Measurements from ENCODE around the gene CREB3L1.
A peak's percentile ranks its signal among the peaks of the same experiment; 100 is the strongest.

The CREB3L1 gene

DNA sequence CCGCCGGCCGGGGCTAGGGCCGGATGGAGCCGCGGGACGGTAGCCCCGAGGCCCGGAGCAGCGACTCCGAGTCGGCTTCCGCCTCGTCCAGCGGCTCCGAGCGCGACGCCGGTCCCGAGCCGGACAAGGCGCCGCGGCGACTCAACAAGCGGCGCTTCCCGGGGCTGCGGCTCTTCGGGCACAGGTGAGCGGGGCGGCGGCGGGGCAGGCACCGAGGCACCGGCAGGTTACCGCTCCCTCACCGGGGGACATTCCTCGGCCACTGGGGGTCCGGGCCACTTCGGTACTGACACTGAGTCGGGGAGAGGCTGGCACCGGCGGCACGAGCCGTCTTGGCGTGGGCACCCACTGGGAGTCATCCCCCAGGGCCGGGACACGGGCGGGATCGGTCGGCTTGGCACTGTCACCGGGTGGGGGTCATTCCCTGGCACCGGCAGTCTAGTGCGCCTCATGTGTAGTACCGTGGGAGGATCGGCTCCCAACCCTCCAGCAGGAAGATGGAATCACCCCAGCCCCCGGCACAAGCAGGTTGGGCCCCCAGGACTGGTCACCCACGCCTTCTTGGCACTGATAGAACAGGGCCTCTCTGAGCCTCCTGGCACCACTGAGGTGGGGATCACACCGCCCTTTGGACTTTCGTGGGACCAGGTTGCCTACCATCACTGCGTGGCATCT, 70.3 kb downstream of the CREB3L1 start:
- DNase-seq = no peak

DNA sequence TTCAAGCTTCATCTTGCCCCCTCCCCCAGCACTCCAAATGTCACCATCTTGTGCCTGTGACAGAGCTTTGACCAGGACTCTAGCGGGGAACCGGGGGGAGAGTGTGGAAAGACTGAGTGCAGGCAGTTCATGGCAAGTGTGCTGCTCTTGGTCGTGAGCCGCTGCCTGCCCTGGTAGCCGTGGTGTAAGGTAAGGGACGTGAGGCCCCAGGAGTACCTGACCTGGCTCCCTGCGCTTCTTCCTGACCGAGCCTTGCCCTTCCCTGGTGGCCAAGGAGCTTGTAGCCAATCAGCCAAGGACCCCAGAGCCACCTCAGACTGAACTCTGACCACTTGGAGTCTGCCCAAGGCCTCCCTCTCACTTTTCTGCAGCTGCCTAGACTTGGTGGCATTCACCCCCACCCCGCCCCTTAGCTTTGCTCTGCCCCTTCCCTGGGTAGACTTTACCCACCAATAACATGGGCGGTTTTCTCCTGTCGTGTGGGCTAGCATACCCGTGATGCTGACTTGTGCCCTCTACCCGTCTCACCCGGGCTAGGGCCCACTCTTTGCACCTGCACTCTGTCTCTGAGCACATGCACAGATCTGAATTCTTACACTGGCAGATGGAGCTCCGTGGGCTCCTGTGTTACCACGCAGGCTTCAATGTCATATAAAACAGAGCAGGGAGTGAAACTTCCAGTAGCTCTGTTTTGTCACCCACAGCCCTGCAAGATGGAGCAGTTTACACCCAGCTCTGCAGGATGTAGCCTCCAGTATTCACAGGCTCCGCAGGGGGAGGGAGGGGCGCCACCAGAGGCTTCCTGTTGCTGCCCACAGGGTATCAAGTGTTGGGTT, 71.3 kb downstream of the CREB3L1 start:
- DNase-seq = no peak

DNA sequence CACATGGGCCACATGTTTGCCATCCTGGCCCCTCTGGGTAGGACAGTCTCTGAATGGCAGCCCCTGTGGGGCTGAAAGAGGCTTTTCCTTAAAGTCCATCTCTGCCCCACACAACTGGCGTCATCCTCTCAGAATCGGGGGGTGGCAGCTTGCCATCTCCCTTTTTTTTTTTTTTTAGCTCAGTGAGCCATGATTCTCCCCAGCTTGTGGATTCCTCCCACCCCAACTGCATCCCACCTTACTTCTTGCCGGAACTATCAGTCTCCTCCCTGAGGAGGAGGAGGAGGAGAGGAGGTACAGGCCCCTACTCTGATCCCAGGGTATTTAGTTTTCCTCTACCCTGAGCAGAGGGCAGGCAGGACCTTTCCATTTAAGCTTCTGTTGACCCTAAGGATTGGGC, 73.2 kb downstream of the CREB3L1 start:
- no peak for DNase-seq

DNA sequence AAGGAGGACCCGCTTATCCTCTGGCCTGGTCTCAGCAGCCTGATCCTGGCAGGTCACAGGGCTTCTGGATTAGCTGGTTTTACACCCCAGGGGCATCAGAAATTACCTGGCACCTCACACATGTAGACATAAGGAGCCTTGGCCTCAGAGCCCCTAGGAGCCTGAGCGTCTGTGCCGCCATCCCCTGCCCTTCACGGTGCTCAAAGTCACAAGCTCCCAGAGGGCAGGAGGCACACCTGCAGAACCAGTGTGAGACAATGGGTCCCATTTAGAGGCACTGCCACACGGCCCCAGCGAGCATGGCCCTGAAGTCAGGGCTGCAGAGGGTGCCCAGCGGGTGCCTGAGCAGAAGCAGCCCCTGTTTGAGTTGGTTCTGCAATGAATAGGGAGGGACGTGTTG, 73.7 kb downstream of the CREB3L1 start:
- DNase-seq = no peak

DNA sequence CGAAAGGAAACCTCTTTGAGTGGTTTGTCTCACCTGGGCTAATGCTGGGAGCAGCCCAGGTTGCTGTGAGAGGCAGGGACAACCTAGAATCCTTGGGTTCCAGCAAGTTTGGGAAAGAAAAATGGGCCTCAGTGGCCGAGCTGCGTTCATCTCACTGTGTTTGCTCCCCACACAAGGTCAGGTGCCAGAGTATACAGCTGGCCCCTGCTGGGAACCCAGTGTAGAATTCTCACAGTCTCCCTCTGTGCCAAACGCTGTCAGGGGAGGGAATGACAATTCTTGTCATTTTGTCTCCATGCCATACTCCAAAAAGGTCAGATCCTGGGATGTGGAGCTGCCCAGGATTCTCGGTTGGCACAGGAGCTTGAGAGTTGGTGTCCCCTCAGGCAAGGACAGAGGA, 74.1 kb downstream of the CREB3L1 start:
- no peak for DNase-seq

DNA sequence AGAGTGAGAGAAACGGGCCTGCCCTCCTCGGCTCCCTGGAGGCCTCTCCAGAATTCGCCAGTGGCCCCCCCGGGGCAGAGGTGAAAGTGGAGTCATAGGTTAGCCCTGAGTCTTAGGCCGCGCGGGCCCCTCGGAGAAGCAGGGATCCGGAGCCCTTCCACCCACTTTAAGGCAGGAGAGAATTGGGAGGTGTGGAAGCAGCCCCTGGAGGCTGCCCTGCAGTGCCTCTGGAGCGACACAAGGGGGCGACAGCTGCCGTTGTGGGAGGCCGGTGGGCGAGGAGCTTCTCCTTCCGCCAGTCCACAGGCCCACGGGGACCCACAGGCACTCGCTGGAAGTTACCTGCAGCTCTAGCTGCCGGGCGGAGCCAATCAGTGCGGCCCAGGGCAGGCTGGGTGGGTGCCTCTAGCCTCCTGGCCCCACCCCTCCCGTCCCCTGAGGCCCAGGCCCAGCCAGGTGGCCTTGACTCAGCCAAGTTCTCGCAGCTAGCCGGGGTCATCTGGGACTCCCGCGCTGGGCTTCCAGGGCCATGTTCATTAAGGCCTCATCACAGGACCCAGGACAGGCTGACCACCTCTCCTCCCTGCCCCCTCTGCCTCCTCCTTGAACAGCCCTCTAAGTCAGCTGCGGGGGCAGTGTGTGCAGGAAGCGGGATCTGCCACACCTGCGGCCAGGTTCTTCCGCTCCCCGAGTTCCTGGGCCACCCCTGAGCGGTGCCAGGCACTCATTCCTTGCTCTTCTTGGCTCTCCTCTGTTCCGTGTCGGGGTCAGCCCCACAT, 74.8 kb downstream of the CREB3L1 start:
- no peak for DNase-seq

DNA sequence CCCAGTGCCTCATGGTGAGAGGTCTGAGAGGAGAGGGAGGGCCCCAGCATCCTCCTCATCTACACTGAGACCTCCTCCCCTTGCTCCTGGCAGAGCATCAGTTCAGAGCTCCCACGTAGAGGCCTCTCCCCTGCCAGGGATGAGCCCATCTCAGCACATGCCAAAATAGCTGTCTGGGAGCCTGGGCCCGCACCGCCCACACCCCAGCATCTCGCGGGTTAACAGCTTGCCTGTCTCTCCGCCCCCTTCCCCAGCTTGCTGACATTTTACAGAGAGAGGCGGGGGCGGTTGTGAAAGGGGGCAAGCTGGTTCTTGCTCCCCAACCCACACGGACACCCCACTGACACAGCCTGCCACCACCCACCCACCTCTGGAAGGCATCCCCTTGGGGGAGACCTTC, 76.2 kb downstream of the CREB3L1 start:
- DNase-seq = no peak

DNA sequence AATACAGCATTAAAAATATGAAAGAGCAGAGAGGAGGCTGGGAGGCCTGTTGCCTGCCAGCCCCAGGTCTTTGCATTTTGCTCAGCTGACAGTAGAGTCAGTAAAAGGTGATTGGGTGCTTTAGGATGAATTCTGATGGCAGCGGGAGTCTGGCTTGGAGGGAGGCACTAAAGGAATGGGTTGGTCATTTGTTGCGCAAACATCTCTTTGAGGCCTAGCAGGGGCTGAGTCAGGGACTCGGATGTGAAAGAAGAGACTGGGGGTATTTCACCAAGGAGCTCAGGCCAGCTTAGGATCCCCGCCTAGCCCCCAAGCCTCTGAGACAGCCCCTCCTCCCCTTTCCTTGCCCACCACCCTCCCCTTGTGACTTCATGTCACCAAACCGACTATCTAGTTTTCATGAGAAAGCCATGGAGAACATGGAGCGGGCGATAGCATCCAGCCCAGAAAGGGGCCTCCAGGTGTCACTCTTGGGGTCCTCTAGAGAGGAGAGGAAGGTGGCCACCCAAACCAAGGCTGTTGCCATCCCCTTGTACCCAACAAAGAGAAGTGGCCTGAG, 79.5 kb downstream of the CREB3L1 start:
- peak; percentile 36 for DNase-seq

DNA sequence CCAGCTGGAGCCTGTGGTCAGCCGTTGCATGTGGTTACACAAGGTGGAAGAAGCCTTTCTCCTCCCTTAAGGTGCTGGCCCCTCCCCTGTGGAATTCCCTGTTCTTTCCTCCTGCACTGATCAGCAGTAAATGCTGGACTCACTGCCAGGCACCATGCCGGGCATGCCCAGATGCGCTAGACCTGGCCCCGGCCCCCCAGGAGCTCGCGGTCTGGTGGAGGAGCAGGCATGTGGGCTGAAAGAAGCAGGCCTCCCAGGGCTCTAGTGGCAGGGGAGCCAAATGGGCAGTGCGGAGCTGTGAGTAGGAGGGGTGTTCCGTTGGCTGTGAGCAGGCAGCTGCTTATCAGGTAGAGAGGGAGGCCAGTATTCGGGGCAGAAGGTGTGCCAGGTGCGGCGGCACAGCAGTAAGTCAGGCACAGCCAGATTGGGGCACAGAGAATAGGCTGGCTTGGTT, 80.0 kb downstream of the CREB3L1 start:
- no peak for DNase-seq

DNA sequence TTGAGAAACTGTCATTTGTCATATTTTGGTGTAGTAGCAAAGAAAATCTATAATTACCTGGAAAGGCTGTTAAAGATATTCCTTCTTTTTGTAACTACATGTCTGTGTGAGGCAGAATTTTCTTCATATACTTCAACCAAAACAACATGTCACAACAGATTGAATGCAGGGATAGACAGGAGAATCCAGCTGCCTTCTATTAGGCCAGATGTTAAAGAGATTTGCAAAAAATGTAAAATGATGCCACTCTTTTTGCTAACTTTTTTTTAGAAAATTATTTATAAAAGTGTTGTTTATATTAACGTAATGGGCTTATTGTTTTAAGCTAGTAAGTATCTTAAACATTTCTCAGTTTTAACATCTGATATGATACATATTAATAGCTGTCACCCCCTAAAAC, 82.5 kb downstream of the CREB3L1 start:
- DNase-seq = no peak

DNA sequence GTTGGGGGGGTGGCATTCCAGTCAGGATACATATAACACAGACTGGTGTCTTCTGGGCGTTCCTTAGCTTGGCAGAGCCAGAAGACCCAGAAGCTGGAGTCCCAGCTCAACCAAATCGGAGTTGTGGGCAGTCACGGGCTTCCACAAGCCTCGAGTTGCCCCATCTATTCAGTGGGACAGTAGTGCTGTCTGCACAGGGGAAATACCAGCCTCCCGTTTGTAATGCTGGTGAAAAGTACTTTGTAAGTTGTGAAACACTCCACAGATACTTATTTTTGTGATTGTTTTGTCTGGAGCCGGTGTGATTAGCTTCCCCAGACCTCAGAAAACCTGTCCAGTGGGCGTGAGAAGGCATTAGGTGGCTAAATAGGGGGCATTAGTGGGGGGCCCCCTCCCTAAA, 83.4 kb downstream of the CREB3L1 start:
- DNase-seq = no peak

DNA sequence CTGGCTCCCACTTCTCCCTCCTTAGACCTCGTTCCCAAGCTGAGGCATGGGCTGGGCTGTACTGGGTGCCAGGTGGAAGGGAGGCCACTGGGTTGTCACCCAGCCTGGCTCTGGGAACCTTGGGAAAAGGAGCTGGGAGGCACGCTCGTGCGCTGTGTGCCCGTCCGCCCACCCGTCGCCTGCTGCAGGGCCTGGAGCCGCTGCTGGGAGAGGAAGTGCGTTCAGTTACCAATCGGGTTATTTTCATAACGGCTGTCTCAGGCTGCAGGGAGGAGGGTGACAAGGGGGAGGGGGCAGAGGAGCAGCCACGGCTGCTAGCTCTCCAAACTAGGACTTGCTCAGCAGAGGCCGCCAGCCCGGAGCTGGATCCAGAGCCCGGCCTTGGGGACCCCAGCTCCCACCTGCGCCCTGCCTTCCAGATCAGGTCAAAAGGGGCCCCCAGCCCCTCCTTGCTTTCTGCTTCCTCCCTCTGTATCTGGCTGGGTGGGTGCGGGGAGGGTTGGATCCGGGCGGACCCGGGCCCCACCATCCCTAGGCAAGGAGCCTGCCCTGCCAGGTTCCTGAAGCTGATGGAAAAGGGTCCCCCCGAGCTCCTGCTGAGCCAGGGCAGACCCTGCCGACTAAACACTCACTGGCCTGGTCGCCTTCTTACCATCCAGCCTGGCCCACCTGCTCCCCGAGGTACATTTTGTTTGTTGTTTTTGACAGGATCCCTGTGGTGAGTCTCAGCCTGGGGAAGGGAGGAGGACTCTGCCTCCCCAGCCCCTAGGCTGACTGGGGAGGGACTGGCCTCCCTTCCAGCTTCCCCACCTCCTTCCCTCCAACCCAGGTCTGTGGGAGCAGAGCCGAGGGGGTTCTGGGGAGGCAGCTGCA, 84.1 kb downstream of the CREB3L1 start:
- peak; percentile 31 for DNase-seq

DNA sequence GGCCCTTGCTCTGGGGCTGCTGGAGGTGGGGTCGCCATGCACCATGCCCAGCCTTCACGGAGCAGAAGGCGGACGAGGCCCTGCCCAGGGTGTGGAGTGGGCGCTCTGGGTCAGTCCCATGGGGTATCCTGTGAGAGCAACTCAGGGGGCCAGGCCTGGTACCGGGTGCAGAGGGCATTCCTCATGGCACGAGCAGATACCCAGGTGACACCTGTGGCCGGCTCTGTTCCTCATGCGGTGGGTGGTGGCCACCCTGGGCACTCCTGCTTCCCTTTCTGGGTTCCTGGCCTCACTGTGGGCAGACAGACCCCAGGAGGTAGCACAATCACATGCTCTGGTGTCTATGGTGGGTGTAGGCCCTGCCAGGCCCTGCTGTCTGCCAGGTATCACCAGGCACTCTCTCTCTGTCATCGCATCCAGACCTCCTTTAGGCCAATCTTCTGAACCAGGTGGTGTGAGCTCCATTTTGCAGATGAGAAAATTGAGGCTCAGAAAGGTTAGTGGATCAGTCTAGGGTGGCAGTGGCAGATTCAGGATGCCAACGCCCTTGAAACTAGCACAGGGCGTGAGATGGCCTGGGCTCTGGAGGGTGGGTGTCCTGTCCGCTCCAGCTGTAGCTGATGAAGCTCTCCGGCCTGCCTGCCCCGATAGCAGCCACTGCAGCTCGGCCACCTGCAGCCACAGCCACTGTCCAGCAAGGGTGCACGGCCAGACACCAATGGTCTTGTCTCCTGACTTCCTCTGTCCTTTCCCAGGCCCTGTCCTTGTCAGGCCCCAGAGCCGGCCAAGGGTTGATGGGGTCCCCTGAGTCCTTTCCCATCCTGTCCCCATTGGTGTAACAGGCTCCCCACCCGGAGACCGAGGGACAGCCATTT, 84.9 kb downstream of the CREB3L1 start:
- no peak for DNase-seq

DNA sequence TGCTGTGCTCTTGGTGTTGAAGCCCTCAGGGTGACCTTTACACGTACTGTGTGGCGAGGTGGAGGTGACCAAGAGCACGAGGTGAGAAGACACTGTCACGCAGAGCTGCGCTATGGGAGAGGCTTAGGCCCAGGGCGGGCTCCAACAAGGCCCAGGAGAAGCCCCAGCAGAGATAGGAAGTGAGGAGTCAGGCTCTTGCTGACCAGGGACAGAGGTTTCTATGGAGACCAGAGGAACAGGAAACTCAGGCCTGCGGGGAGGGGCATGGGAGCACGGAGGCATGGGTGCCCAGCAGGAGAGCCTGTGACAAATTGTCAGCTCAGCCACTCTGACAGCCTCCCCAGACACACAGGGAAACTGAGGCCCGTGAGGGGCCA, 85.6 kb downstream of the CREB3L1 start:
- peak; percentile 67 for DNase-seq

DNA sequence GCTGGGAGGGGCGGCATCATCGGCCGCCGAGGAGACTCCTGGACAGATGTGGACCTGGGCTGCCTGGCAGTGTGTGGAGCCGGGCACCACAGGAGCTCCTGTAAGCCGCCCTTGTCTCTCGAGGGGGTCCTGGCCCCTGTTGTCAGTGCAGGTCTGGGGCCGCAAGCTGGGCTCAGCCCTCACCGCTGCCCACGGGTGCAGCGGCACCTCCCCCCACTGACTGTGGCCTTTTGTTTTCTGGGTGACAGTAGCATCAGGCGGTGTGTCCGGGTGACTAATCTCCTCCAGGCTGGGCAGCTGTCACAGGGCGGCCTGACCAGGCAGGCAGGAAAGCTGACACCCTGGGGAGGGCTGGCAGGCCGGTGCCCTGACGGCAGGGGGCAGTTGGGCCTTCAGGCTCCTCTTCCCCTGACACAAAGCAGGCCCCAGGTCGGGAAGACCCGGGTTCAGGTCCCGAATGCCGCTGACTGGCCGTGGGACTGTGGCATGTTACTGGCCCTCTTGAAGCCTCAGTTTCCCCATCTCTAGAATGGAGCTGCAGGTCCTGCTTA, 86.1 kb downstream of the CREB3L1 start:
- peak; percentile 49 for DNase-seq

DNA sequence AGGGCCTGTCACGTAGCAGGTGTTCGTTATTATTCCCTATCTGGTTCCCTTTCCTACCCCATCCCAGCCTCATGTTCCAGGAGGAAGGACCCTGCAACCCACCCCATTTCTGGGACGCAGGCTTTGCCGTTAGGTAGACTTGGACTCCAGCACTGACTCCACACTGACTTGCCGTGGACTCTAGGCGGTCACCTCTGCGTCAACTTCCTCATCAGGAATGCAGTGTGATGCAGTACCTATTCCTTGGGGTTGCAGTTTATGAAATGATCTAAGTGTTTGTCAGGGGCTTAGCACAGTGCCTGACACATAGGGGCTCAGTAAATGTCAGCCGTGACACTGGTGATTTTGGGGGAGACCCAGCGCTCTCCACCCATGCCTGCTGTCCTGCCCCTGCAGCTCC, 86.6 kb downstream of the CREB3L1 start:
- no peak for DNase-seq

DNA sequence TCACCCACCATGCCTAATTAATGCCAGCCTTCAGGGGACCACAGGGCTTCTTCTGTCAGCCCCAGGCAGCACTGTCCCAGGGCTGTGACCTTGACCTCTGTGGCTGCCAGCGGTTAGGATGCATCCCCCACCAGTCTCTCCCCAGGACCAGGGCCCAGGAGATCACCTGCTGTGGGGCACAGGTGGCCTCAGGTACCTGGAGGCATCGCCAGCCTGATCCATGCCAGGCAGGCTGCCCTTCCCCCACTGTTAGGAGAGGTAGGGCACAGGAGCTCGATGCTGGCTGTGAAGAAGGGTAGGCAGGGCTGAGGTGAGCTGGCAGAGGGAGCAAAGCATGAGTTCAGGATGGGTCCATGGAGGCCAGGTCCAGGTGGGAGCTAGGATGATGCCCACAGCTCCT, 87.3 kb downstream of the CREB3L1 start:
- DNase-seq = no peak

DNA sequence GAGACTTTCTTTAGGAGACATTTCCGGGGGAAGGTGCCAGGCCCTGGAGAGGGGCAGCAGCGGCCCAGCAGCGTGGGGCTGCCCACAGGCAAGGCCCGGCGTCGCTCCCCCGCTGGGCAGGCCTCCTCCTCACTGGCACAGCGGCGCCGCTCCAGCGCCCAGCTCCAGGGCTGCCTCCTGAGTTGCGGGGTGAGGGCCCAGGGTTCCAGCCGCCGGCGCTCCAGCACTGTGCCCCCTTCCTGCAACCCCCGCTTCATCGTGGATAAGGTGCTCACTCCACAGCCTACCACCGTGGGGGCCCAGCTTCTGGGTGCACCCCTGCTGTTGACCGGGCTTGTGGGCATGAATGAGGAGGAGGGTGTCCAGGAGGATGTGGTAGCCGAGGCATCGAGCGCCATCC, 88.8 kb downstream of the CREB3L1 start:
- no peak for DNase-seq

DNA sequence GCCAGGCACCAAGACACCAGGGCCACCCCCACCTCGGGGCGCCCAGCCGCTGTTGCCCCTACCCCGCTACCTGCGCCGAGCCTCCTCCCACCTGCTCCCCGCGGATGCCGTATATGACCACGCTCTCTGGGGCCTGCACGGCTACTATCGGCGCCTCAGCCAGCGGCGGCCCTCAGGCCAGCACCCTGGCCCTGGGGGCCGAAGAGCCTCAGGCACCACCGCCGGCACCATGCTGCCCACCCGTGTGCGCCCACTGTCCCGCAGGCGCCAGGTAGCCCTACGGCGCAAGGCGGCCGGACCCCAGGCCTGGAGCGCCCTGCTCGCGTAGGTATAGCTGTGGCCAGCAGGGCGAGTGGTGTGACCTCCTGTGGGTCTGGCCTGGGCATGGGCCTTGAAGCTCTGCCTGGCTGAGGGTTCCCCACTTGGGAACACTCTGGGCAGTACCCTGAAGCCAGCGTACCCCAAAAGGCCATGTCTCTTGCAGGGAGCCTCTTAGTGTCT, 89.2 kb downstream of the CREB3L1 start:
- DNase-seq = no peak

DNA sequence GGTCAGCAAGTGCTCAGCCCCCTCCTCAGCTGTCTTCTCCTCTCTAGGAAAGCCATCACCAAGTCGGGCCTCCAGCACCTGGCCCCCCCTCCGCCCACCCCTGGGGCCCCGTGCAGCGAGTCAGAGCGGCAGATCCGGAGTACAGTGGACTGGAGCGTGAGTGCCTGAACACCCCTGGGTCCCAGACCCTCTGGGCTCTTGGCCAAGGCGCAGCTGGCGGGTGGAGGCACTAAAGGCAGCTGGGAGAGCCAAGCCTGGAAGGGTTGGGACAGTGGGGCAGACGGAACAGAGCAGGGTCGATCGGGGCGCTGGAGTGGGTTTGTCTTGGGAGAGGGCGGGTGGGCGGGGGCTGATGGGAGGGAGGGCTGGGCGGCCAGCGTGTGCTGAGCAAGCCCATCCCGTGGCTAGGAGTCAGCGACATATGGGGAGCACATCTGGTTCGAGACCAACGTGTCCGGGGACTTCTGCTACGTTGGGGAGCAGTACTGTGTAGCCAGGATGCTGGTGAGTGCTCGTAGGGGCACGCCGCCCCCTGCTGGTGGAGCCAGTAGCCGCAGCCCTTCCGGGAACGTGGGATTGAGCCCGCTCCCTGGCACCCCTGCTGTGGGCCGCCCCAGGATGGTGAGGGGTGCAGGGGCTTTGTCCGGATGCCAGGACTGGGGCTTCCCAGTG, 89.9 kb downstream of the CREB3L1 start:
- DNase-seq = peak; percentile 49
